Fibroblast of villous mesenchyme (primary cell): ENCODE results near the gene MRPL32. TPM values are rescaled to one million over a fixed set of nuclear protein-coding genes. Genes with fewer than 3 reads are reported as not detected.
"Not testable (repeated sequence)": the region's sequence is repeated elsewhere in the genome, so short reads cannot be mapped to it uniquely, and the experiment has no call there.

Source experiments
- DNase-seq: peaks from one replicate; pipeline ENCODE4 v3.0.0-alpha.2; 2010; ENCODE audit warnings: low read depth
- H3K4me3 ChIP-seq: 2 replicates; pipeline ENCODE4 v1.5.1; 2011; ENCODE audit warnings: low read depth, mild to moderate bottlenecking, low read length
- CTCF ChIP-seq: IDR thresholded peaks from 2 replicates; pipeline ENCODE4 v1.5.1; 2012; ENCODE audit warnings: low read depth, mild to moderate bottlenecking, low read length; ENCODE audit not compliant: insufficient read depth
- total RNA-seq: library from RNA; depleted of rRNA; stranded (reverse); fragments of >200 nt; gene quantifications from 2 replicates; pipeline ENCODE4 v1.2.3, GENCODE V29; 2012

Gene MRPL32
- total RNA-seq: 40.3 and 46.6 TPM in 2 replicates

GRCh38 chr7:42931834-42932651 is at the start of gene MRPL32, which contains the start of gene PSMA2:
TSS of gene MRPL32 (plus strand) at chr7:42932376. CDS start at chr7:42932387, 11 bp downstream.
TSS of gene PSMA2 (minus strand) at chr7:42932174. CDS start at chr7:42932158, 16 bp downstream.
- H3K4me3 ChIP-seq: peak within 1 kb of the TSS; percentile 91
- DNase-seq: peak; percentile 97
- TF ChIP-seq CTCF: no peak

GRCh38 chr7:42883950-42884349 is 48.2 kb upstream of the MRPL32 start:
- H3K4me3 ChIP-seq: no peak overlapping the region
- no peak for DNase-seq
- TF ChIP-seq CTCF: no peak

GRCh38 chr7:42885183-42885582 is 47.0 kb upstream of the MRPL32 start:
- DNase-seq, H3K4me3 ChIP-seq: not testable (repeated sequence)

- no peak overlapping the region for H3K4me3 ChIP-seq
- peak; percentile 43 for TF ChIP-seq CTCF
- no peak for DNase-seq
Observed at GRCh38 chr7:42886129-42886528, 46.0 kb upstream of the MRPL32 start.

GRCh38 chr7:42886893-42887505 is 45.2 kb upstream of the MRPL32 start:
- no peak for TF ChIP-seq CTCF
- no peak overlapping the region for H3K4me3 ChIP-seq
- no peak for DNase-seq

GRCh38 chr7:42893346-42894240 is 38.6 kb upstream of the MRPL32 start:
- no peak for DNase-seq
- H3K4me3 ChIP-seq: no peak overlapping the region
- no peak for TF ChIP-seq CTCF
